Heart right ventricle (tissue), 16 donors: Measurements from ENCODE around the gene PPP1R15A. TPM values are rescaled to one million over a fixed set of nuclear protein-coding genes. Genes with fewer than 3 reads are reported as not detected.
"Not testable (repeated sequence)": the region's sequence is repeated elsewhere in the genome, so short reads cannot be mapped to it uniquely, and the experiment has no call there.

Experiments
- ATAC-seq, 8 donors: fragments of 200-7000 bp; cut with Tn5 transposase; one replicate each; pipeline ENCODE4 v1.9.1; 2020; ENCODE audit warnings: mild to moderate bottlenecking in 8 of 8, moderate library complexity in 8 of 8, moderate number of reproducible peaks in 1 of 8
- DNase-seq, 2 donors: peaks; one replicate each; pipeline ENCODE4 v3.0.0-alpha.2; 2020
- H3K27ac ChIP-seq, 10 donors: fragments of 200-600 bp; sonication (generic) in 2 of 10; one replicate each; pipeline versions ENCODE4 v1.5.0 to v1.8.0; 2020 to 2022; ENCODE audit warnings: mild to moderate bottlenecking in 3 of 10
- H3K27me3 ChIP-seq, 7 donors: fragments of 200-600 bp; one replicate each; pipeline ENCODE4 v1.8.0; 2021 to 2022; ENCODE audit warnings: mild to moderate bottlenecking in 2 of 7
- H3K36me3 ChIP-seq, 9 donors: fragments of 200-600 bp; sonication (generic) in 1 of 9; one replicate each; pipeline versions ENCODE4 v1.5.0 to v1.8.0; 2020 to 2022; ENCODE audit warnings: mild to moderate bottlenecking in 2 of 9
- H3K4me1 ChIP-seq, 9 donors: fragments of 200-600 bp; sonication (generic) in 1 of 9; one replicate each; pipeline versions ENCODE4 v1.5.0 to v1.8.0; 2020 to 2022; ENCODE audit warnings: mild to moderate bottlenecking in 4 of 9
- H3K4me3 ChIP-seq, 10 donors: fragments of 200-600 bp; sonication (generic) in 2 of 10; one replicate each; pipeline versions ENCODE4 v1.5.0 to v1.8.0; 2020 to 2022; ENCODE audit warnings: mild to moderate bottlenecking in 7 of 10, moderate library complexity in 2 of 10
- H3K9me3 ChIP-seq, 11 donors: fragments of 200-600 bp in 10 of 11; sonication (generic) in 2 of 11; one replicate each; pipeline versions ENCODE4 v1.5.0 to v1.8.0; 2013 to 2022; ENCODE audit warnings: mild to moderate bottlenecking in 2 of 11, control low read depth in 1 of 11, moderate library complexity in 1 of 11
- WGBS, 2 donors: extraction: QIAGEN DNeasy Blood & Tissue Kit; methylation state at CpG; one replicate each; pipeline ENCODE4 v1.1.7; 2013; ENCODE audit warnings: inconsistent platforms in 1 of 2; 5-methylcytosine and 5-hydroxymethylcytosine counted together
- intact Hi-C, 10 donors: fragments of 100-400 bp; cut with DNase I; formaldehyde crosslinking; loops; one replicate each; pipeline versions ENCODE4 v1.11.1 to v1.14.2; 2022
- polyA plus RNA-seq, 2 donors: library from polyadenylated mRNA; stranded (reverse); fragments of 200-250 nt; gene quantifications; one replicate each; pipeline ENCODE4 v1.2.3, GENCODE V29; 2013
- total RNA-seq, 10 donors: library from RNA; stranded (reverse); fragmentation: NEBNext Ultra II Directional in 3 of 10; extraction: Animal tissue kit (Norgen Biotek cat#: 25700) in 3 of 10; gene quantifications; one replicate each; pipeline versions ENCODE4 v1.2.1 to v1.2.4, GENCODE V29; 2021 to 2023
- TF ChIP-seq, protein P1 (sequence below), 9 donors: fragments of 200-600 bp; sonication (generic) in 2 of 9; IDR thresholded peaks; one replicate each; pipeline versions ENCODE4 v1.5.0 to v1.8.0; 2021 to 2022; ENCODE audit warnings: antibody characterized with exemption in 9 of 9, mild to moderate bottlenecking in 5 of 9, moderate library complexity in 1 of 9
- donor health status: Arrhythmogenic right ventricular cardiomyopathy.
- donor health status: ischemic (EF 13 %, LVEDD 7.1; RV severe dilation, severe dysfunction).
- donor health status: healthy with polysubstance abuse.
- donor health status: DM: no; HTN: yes; CAD: no.
- donor health status: DM: no; HTN: no; CAD: no.
- donor health status: ischemic (EF 25% LVEDD 6.9; RV normal size, moderate dysfunction).
- donor health status: ischemic (EF 25% LVEDD 5.7; RV mildly dilated, moderate dysfunction).
- donor health status: healthy.
- donor health status: DM: yes; HTN: yes; CAD: no.
- donor health status: Ischemic cardiomyopathy.
- donor health status: ischemic (EF 35%, LVEDD 5.7; RV mildly dilated, moderate dysfunction).
- donor health status: nonischemic (EF 11% LVEDD 7.7; RV severe dilation, severe dysfunction).
- donor health status: DM: yes; HTN: yes; CAD: no.
- donor health status: PGD.
- donor health status: ischemic (EF 29% LVEDD 5.4; RV normal size, mild dysfunction).
- donor health status: nonischemic (EF 23%, LVEDD 6.1; RV moderate dilation, normal function).

Gene PPP1R15A
- total and polyA plus RNA-seq, 12 donors: 55.4 to 192 (median 73.7) TPM

GRCh38 chr19:48874303-48875135, 2.3 kb downstream of the PPP1R15A start:
- Histone ChIP-seq H3K4me3 (peak overlapping the region; percentile 69 to 100 (median 92)), H3K27me3 (no peaks in the 10 kb centered on the region), H3K36me3 (peaks cover 0 to 60% (median 36%) of the 10 kb centered on the region in 9 donors), H3K9me3 (no peaks in the 10 kb centered on the region), H3K4me1 (peaks cover 4 to 66% (median 56%) of the 10 kb centered on the region in 9 donors), H3K27ac (peak overlapping the region; percentile 96 to 100 (median 100))
- DNase-seq (peak in 1 of 2 donors; percentile 47), ATAC-seq (peak in 1 of 8 donors; percentile 2)
- intact Hi-C loops: loop anchor here in 6 of 10 donors (2.0 to 10.0 kb wide), 4 partner anchors 90 to 488 kb away; partner anchors contain the start of genes FTL (in 6 of the 6), DKKL1 (in 1 of the 6) and TEAD2 (in 1 of the 6)
- TF ChIP-seq, protein P1, sequence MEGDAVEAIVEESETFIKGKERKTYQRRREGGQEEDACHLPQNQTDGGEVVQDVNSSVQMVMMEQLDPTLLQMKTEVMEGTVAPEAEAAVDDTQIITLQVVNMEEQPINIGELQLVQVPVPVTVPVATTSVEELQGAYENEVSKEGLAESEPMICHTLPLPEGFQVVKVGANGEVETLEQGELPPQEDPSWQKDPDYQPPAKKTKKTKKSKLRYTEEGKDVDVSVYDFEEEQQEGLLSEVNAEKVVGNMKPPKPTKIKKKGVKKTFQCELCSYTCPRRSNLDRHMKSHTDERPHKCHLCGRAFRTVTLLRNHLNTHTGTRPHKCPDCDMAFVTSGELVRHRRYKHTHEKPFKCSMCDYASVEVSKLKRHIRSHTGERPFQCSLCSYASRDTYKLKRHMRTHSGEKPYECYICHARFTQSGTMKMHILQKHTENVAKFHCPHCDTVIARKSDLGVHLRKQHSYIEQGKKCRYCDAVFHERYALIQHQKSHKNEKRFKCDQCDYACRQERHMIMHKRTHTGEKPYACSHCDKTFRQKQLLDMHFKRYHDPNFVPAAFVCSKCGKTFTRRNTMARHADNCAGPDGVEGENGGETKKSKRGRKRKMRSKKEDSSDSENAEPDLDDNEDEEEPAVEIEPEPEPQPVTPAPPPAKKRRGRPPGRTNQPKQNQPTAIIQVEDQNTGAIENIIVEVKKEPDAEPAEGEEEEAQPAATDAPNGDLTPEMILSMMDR (IDR thresholded peaks at IDR 0.05): no peak
- 8 to 10% methylated on average over 17 of the region's 17 CpGs for WGBS, 2 donors

DNA sequence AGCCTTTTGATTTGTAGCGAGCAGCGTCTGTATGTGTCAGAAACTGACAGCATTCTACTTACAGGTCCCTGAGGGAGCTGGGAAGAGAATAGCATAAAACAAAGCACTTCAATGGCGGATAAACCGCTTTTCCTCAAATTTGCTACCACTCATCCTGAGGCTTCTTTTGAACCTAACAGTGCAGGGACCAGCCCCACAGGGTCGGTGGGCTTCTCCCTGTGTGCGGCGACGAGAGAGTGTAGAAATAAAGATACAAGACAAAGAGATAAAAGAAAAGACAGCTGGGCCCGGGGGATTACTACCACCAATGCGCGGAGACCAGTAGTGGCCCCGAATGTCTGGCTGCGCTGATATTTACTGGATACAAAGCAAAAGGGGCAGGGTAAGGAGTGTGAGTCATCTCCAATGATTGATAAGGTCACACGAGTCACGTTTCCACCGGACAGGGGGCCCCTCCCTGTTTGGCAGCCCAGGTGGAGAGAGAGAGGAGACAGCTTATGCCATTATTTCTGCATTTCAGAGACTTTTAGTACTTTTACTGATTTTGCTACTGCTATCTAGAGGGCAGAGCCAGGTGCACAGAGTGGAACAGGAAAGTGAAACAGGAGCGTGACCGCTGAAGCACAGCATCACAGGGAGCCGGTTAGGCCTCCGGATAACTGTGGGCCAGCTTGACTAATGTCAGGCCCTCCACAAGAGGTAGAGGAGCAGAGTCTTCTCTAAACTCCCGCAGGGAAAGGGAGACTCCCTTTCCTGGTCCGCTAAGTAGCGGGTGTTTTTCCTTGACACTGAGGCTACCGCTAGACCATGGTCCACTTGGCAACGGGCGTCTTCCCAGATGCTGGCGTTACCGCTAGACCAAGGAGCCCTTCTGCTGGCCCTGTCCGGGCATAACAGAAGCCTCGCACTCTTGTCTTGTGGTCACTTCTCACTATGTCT, 4.1 kb downstream of the PPP1R15A start:
- ATAC-seq, H3K27me3 ChIP-seq, DNase-seq, H3K9me3 ChIP-seq: not testable (repeated sequence)
- peak overlapping the region; percentile 96 to 100 (median 100) for H3K27ac ChIP-seq
- peak overlapping the region in 9 of 10 donors; percentile 69 to 100 (median 96) for H3K4me3 ChIP-seq
- H3K36me3 ChIP-seq: peaks cover 0 to 60% (median 36%) of the 10 kb centered on the region in 9 donors
- peaks cover 4 to 76% (median 65%) of the 10 kb centered on the region in 9 donors for H3K4me1 ChIP-seq
- 48 to 51% methylated on average over 30 of the region's 30 CpGs for WGBS, 2 donors
- intact Hi-C loops: loop anchor here in 3 of 10 donors (5.0 to 10.0 kb wide), 2 partner anchors 88 to 91 kb away; partner anchors contain the start of gene FTL (in 3 of the 3)

DNA sequence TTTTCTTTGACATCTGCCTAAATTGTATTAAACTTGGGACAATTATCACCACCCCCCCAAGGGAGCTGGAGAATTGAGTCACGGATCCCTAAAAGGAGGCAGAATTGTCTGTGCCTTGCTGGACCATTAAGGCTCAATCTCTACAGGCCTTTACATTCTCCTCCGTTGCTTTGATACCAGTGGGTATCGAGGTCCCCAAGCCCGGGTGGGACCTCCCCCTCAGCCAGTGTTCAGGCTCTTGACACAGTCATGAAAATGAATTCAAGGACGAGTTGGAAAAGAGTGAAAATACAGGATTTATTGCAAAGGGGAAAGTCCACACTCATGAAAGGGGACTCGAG, 5.6 kb downstream of the PPP1R15A start:
- TF ChIP-seq, protein P1 (IDR thresholded peaks at IDR 0.05): no peak

GRCh38 chr19:48878196-48879024, 6.2 kb downstream of the PPP1R15A start:
- 45 to 53% methylated on average over 11 of the region's 11 CpGs for WGBS, 2 donors
- DNase-seq (peak in 1 of 2 donors; percentile 75), ATAC-seq (peak; percentile 13 to 67 (median 59))
- peak overlapping the region; percentile 35 to 100 (median 100) for H3K27ac ChIP-seq
- TF ChIP-seq, protein P1 (IDR thresholded peaks at IDR 0.05): no peak
- intact Hi-C loops: loop anchor here in 3 of 10 donors (2.0 to 10.0 kb wide), 3 partner anchors 16 to 89 kb away; partner anchors contain the start of gene FTL (in 3 of the 3)
- H3K4me1 ChIP-seq: peaks cover 4 to 73% (median 62%) of the 10 kb centered on the region in 9 donors
- H3K36me3 ChIP-seq: peaks cover 0 to 56% (median 33%) of the 10 kb centered on the region in 9 donors
- H3K4me3 ChIP-seq: no peak overlapping the region
- no peaks in the 10 kb centered on the region for H3K27me3 ChIP-seq
- peaks cover 0 to 3% (median 0%) of the 10 kb centered on the region in 11 donors for H3K9me3 ChIP-seq

More for the DNA sequence above, 5.6 kb downstream of the PPP1R15A start:
- H3K27me3 ChIP-seq: no peaks in the 10 kb centered on the region
- 86 to 88% methylated on average over 6 of the region's 6 CpGs for WGBS, 2 donors
- H3K36me3 ChIP-seq: peaks cover 0 to 60% (median 36%) of the 10 kb centered on the region in 9 donors
- intact Hi-C loops: loop anchor here in 3 of 10 donors (2.0 to 10.0 kb wide), 3 partner anchors 17 to 89 kb away; partner anchors contain the start of gene FTL (in 3 of the 3)
- H3K27ac ChIP-seq: peak overlapping the region in 9 of 10 donors; percentile 53 to 100 (median 100)
- no peak overlapping the region for H3K4me3 ChIP-seq
- H3K9me3 ChIP-seq: peaks cover 0 to 3% (median 0%) of the 10 kb centered on the region in 11 donors
- DNase-seq (no peak), ATAC-seq (no peak)
- H3K4me1 ChIP-seq: peaks cover 4 to 76% (median 65%) of the 10 kb centered on the region in 9 donors
